Measurements from ENCODE around the gene AOPEP.

- no peak for TF ChIP-seq CTCF (conservative IDR thresholded peaks at IDR 0.05; ENCODE audit: low read length)
- TF ChIP-seq EZH2phosphoT487 (IDR thresholded peaks at IDR 0.05; ENCODE audit: borderline replicate concordance), result no peak
These were observed 234.5 kb downstream of the AOPEP start for GRCh38 chr9:94960964-94961363.
